HG02678 (cell line): ENCODE measurements around the gene CADM1.

Experiments
- ATAC-seq: cut with Tn5 transposase; IDR thresholded peaks from one replicate; pipeline ENCODE4 v1.9.1; 2021; ENCODE audit warnings: mild to moderate bottlenecking, moderate library complexity; ENCODE audit not compliant: unreplicated experiment

CADM1 gene

DNA sequence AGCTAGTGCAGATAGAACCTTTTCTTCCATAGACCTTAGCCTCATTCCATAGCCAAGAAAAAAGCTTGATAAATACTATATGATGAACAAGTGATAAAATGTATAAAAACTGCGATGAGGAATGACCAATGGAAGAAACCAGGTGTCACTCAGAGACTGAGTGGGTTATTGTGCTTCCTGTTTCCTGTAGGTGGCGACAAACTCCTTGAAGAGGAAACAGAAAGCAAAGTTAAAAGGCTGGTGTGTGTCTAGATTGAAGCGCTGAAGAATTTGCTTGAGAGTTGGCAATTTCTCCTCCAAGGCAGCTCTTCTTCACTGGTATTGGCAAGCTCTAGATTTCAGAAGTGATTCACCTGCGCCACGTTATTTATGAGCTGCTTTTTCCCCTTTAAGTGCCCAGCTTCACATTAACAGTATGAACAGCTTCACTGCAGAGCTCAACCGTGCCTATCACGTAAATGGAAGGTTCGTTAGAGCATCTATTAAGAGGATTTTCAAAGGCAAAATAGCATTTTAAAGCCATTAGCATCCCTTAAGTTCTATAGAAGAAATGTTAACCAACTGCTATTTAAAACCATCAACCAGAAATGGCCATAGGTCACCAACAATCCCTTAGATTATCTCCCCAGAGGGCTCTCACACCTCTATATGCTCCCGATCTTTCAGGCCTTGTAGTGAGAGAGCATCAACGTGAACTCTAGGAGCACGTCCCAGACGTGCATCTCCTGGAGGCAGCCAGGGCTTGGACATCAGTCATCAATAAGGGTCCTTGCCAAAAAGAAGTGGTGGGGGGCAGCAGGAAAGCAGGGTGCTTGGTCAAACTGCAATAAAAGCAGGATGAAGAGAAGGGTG, 179.4 kb downstream of the CADM1 start:
- ATAC-seq, result peak; percentile 84

DNA sequence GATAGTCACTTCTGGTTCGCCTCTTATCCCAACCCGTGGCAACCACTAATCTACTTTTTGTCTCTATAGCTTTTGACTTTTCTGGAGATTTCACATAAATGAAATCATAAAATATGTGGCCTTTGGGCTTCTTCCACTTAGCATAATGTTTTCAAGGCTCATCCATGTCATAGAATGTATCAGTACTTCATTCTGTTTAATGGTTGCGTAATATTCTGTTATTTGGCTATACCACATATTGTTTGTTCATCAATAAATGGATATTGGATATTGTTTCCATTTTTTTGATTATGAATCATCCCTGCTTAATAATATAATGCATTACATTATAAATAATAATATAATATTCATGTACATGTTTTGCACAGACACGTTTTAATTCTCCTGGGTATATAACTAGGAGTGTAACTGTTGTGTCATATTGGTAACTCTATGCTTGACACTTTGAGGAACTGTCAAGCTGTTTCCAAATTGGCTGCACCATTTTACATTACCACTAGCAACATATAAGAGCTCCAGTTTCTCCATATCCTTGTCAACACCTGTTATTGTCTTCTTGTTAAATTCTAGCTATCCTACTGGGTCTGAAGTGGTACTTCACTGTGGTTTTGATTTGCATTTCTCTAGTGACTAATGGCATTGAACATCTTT, 181.5 kb downstream of the CADM1 start:
- no peak for ATAC-seq

DNA sequence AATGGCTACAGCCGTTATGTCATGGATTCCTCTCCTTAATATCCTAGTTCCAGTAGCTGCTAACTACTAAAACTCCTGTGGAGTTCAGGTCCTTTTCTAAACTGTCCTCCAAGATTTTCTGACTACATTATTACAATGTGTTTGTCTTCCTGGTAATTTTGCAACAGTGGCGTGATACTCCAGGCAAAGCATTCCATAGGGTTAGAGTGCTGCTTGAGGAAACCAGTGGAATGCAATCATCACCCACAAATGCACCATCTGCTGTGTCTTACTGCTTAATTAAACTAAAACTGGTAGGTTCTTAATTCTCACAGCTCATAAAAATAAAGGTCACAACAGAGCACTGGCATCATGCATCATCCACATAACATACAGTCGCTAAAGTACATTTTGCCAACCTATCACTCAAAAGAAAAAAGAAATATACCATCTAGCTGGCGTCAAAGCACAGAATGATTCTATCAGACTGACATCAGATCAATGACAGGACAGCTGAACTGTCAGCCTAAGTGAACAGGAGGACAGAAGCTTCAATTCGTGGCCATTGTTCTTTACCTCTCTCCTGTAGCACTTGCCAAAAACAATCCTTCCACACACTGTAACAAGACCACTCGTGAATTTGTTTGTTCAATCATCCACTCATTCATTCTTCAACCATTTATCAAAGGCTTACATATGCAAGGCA, 182.5 kb downstream of the CADM1 start:
- ATAC-seq, result no peak

DNA sequence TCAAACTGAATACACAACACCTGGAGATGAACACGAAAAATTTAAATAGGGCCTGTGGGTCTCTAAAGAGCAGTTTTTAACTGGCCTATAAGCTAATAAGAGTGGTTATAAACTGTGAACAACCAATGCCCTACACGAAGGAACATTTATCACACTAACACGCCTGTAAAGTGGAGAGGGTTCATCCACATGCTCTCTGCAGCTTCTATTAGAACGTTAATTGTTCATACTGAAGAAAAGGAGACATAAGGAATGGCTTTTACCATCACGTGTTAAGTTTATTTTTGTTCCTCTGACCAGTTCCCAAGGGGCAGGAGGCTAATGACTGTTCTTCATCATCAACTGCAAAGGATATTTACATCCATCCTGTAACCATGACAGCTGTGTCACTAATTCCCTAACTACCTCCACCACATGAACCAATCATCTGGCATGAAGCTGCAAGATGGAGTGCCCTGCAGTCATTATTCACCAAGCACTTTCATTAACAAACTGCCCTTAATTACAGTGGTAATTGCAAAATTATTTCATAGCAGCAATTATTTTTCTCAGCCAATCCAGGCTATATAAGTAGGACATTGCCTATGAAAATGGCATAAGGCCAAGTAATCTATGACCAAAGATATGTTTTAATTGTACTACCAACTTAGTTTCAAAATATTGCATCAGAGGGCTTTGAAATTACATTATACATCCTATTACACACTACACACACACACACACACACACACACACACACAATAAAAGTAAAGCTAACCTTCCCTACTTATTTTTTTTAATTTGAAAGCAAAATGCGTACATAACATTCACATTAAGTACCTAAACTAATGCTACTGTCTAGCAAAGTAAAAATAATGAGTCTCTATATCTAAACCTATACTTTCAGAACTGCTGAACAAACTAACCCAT, 186.7 kb downstream of the CADM1 start:
- no peak for ATAC-seq

DNA sequence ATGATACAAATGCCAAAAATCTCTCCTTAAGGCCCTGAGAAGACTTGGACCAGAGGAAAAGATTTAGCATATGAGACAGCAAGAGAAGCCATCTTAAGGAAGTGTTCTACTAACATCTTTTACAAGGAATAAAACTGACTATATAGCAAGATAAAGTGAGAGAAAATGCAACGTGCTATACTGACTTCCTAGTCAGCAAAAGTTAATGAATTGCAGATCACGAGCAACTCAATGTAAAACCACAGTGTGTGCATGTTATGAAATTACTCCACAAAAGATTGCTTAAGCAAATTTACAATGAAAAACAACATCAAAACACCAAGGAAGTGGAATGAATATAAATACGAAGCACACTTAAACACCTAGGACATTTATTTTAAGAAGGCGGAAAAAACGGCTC, 187.5 kb downstream of the CADM1 start:
- ATAC-seq, result no peak

DNA sequence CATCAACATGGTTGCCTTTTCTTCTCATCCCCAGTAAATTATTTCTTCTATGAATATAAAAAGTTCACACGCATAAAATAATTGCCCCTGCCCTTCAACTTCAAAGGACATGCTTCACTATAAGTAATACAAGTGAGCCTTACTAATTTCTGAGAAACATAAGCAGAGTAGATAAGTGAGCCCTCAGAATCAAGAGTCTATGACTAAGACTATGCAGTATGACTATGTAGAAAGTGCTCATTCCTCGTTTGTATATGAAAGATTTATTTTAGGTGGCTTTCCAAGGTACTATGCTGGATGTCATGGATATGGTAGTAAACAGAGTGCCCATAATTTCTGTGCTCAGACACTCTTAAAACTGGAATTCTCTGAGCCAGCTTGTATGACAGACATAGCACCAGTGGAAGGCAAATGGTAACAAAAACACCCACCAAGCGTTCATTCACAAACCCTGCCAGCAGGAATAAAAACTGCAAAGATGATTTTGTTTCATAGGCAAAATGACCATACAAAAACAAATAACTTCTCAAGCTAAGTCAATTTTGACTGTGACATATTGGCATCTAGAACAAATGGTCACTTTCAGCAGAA, 189.8 kb downstream of the CADM1 start:
- no peak for ATAC-seq

DNA sequence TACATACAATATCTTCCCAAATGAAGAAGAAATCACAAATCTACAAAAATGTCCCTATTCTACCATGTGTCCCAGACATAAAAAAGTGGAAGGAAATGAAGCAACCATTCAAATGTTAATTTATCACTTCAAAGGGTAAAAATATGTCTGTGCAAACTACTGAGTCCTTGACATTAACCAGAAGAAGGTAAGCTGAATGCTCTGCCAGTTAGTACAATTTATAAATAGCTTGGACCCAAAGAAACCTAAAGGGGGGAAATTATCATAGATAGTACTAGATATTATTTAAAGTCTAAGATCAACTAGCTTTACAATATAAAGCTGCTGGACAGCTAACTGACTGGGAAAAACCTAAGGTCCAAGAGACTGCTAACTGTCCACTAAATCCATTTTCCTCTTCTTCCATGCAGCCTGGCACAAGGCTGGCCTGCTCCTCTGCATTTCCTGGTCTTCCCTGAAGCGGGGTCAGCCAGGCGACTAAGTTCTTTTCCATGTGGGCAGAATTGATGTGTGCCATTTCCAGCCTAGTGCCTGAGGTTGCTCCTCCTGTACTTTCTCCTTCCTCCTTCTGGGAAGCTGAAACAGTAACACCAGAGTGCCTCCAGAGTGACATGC, 190.9 kb downstream of the CADM1 start:
- ATAC-seq, result no peak

DNA sequence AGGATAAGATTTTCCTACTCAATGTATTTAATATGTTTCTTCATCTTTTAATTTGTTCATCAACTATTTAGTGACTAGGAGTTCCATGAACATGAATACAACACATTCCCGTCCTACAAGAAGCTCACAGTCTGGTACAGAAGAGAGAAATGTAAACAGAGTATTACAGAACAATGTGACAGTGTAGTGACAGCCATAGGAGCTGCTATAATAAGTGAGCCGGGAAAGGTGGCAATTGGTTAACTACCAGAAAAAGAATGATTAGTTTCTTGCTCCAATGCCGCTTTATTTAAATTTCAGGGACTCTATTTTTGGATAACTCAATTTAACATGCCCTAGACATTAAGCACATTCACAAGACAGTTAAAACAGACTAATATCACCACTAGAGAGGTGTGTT, 192.3 kb downstream of the CADM1 start:
- no peak for ATAC-seq

DNA sequence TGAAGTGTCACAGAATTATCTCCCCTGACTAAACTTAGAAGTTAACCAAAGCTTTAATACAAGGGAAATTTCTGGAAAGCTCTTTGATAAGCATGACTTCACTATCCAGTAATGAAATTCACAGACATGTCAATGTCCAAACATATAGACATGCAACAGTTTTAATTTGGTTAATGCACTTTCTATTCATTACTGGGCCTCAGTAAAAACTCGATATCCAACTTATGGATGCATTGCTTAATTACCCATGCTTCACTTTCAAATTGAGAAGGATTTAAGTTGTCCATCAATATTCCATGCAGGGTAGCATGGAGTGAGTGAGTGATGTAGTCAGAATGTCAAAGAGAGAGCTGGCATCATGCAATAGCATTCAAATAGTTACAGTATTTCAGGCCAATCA, 197.5 kb downstream of the CADM1 start:
- ATAC-seq, result no peak

DNA sequence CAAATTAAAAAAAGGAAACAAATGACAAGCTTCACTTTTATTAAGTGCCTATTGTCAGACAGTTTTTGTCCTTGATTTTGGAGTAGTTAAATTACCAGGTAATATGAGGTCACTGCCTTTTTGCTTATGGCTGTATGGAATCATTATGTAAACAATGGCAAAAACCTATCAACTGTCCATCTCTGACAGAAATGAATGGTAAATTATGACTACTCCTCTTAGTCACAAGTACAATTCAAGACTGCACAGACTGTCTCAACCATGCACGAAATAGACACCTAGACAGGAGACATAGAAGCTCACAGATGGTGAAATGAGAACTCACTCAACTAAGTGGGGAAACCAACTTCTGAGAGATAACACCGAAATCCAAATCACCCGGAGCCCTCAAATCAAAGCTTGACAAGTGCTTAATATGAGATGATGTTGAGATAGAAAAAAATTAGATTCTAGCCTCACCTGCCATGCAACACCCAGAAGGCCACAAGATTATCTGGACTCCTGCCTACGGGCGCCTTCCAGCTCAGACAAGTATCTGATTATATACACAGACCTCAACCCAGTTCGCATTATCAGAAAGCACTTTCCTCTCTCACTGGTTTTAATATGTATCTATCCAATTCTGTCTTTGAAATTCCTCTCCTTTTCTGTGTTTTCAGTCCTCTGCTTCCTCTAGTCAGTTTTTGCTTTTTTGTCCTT, 199.3 kb downstream of the CADM1 start:
- no peak for ATAC-seq

DNA sequence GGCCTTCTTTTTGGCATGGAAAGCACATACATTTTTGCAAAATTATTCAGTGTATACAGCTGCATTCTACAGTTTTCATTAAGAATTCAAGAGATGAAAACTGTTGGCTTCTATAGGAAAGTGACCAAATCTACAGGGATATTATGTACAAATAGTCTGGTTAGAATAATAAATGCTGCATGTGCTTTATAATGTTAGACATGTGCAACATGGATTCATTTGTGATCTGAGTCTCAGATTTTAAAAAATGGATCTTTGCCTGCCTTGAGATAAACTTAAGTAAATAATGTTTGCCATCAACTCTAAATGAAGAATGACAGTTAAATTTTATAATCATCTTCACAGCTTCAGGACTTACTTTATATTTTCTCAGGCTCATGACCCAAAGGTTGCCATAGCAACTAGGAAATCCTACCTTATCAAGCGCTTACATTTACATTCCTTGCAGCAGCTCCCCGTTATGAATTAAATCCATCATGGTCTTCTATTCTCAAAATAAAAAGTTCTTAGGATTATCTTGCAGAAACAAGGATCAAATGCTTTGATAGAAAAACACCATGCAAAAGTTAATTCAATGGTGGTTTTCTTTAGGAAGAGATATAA, 200.2 kb downstream of the CADM1 start:
- ATAC-seq, result no peak

DNA sequence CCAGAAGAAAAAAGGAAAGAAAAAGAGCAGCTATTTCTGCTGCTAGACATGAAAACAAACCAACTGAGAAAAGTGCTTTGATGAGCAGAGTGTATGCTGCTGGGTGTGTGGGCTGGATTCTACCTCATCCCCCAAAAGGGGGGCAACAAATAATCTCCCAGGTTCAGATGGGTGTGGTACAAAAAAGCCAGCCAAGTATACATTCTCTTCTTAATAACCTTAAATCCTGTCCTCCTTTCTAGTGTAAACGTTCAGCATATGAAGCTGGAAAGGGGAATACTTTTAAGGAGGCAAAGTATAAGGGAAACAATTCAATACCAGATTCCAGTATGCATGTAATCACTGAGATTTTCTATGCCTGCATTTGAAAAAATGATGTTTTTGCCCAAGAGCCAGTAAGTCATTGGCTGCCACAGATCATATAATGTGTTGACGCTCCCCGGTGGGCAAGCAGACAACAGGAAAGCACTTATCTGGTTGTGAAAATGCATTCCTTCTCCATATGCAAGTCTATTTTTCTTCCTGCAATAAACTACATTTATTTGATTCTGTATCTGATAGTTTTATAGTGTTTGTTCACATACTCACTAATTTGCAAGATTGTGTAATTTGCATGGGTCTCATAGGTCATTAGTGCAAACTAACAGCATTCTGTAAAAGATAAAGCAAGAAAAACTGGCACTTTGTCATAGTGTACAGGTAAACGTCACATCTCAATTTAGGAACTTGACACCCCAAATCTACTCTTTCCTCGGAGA, 201.1 kb downstream of the CADM1 start:
- ATAC-seq, result no peak

DNA sequence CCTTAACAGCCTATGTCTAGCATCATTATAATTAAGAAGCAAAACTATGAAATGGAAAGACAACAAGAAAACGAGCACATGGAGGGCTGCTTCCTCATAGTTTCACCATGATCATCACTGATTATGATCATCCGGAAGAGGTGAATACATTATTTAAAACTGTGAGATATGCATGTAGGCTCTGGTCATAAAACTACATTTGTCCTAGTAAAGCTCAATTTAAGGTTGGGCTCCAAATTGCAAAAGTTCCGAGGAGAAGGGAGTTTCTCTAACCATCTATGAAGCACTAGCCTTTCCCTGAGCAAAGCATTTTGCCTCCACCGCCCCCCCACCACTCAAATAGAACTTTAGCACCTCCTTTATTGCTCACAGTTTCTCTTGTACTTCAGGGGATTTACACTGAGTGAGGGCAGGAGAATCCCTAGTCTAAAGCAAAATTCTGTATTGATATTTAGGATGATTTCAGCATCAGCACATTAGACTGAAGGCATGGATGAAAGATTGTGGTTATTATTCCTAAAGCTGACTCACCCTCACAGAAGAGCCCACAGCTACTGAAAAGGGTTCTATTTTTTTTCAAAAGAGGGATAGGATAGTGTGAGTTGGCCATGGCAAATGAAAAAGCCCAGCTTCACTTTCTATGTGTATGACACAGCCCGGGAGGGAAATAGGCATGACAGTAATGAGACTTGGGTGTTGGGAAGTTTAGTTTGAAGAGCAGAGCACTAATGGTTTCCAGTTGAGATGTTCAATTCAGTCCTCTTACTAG, 203.4 kb downstream of the CADM1 start:
- no peak for ATAC-seq

DNA sequence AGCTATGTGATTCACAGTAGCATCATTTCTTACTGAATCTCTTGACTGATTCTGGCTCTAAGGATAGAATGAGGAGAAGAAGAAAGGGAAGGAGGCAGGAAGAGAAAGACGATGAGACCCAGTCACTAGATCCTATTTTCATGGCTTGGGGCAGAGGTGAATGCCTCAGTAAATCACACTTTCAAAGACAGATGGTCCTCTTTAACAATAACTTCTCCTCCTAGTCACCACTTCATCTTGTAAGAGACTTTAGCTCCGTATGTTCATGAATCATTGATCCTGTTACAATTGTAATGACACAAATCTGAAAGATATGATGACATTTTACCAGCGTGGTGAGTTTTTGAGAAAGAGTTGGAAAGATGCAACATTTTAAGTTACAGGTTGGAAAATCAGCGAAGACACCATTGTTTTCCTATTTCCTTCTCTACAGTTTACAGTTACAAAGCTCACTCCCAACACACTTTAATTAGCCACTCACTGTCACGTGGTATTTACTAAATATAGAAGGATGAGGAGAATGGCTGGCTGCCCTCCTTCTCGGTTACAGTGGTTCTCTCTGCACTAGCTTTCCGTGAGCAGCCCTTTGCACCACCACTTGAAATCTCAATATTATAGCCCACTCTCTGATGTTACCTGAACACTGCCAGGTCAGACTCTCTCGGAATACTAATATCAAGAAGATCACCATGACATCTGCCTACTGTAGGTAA, 205.8 kb downstream of the CADM1 start:
- ATAC-seq, result no peak

DNA sequence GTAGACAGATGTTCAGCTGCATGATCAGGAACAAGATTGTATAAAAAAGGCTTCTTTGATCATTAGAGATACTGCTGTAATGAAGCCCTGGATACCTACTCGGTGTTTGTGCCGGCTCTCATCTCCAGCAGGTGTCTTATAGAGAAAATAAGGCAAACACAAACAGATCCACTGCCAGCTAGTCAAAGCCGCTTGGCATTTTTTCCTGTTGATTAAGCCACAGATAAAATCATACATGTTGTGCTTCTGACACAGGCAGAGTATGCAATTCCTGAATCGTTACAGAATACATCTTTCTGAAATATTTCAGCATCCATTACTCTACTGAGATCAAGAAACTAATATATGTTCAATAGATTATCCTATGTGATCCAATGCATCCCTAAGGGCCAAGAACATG, 206.9 kb downstream of the CADM1 start:
- no peak for ATAC-seq

DNA sequence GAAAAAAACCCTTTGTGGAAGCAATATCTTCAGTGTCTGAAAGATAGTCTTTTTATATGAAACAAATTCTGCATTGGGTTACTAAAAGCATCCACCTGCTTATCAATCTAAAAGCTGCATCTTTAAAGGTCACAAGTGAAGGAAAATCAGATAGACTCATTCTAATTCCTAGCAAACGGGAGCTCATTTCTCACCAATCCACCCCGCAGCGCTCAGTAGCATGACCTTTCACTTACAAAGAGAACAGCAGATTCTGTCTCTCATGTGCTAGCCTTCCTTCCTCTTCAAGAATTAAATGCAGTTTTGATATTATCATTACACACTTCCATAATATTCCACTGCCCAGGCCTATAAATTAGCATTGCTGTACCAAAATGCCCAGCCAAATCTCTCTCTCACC, 212.9 kb downstream of the CADM1 start:
- no peak for ATAC-seq

DNA sequence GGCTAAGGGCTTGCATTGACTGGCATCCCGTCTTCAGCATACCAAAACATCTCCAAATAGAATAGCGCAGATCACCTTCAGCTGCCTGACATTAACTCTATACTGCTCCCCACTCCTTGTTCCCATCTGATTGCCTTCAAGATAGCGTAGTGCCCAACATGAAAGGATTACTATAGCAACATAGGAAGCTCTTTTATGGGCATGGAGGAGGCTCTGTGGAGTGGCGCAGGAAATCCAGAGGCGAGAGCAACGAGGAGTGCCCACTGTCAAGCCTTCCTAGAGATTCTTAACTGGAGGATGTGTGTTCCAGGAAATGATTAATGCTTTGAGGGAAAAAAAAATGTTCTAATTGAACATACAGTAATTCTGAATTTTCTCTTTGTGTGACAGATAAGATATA, 213.3 kb downstream of the CADM1 start:
- no peak for ATAC-seq
